K562 (cell line): ENCODE data around the gene CCNL1. TPM values are rescaled to one million over a fixed set of nuclear protein-coding genes. Genes with fewer than 3 reads are reported as not detected.
A peak's percentile ranks its signal among the peaks of the same experiment; 100 is the strongest.

Experiments
- BHLHE40 ChIP-seq: IDR thresholded peaks from 2 replicates; pipeline ENCODE4 v1.6.1; 2011; ENCODE audit warnings: low read length, improper control_type of control experiment
- C11orf30 ChIP-seq: fragments of 450-650 bp; IDR thresholded peaks from 2 replicates; pipeline ENCODE4 v1.6.1; 2016; ENCODE audit warnings: low read depth, mild to moderate bottlenecking
- GTF2E2 ChIP-seq: fragments of 200-800 bp; sonication (Bioruptor generic); IDR thresholded peaks from 2 replicates; pipeline ENCODE4 v1.6.1; 2016; ENCODE audit warnings: missing genetic modification characterization, missing compliant biosample characterization
- HDGF ChIP-seq: fragments of 450-650 bp; IDR thresholded peaks from 2 replicates; pipeline ENCODE4 v1.6.1; 2016
- KAT7 ChIP-seq: sonication (generic); formaldehyde crosslinking; IDR thresholded peaks from 2 replicates; pipeline ENCODE4 v1.8.0; 2022; ENCODE audit warnings: missing genetic modification reagents, mild to moderate bottlenecking, borderline replicate concordance
- KDM2B ChIP-seq: fragments of 250-450 bp; sonication (Bioruptor Pico); IDR thresholded peaks from 2 replicates; pipeline ENCODE4 v1.8.0; 2021; ENCODE audit warnings: mild to moderate bottlenecking, moderate library complexity
- MCM5 ChIP-seq: fragments of 450-650 bp; IDR thresholded peaks from 2 replicates; pipeline ENCODE4 v1.6.1; 2016; ENCODE audit warnings: low read depth
- NFXL1 ChIP-seq: fragments of 450-650 bp; formaldehyde crosslinking; IDR thresholded peaks from 2 replicates; pipeline ENCODE4 v1.4.0; 2021; ENCODE audit warnings: mild to moderate bottlenecking
- PHB2 ChIP-seq: fragments of 450-650 bp; IDR thresholded peaks from 2 replicates; pipeline ENCODE4 v1.6.1; 2017; ENCODE audit warnings: low read depth
- RAD21 ChIP-seq, 2 experiments: fragments of 250-450 bp in 1 of 2; fragments of 450-650 bp in 1 of 2; sonication (Bioruptor Pico) in 1 of 2; formaldehyde crosslinking in 1 of 2; IDR thresholded peaks in 1 of 2; conservative IDR thresholded peaks in 1 of 2; 2 replicates each; pipeline versions ENCODE4 v1.4.0 to v1.8.0; 2020 to 2022; ENCODE audit warnings: mild to moderate bottlenecking in 2 of 2, moderate library complexity in 1 of 2
- RBM14 ChIP-seq: fragments of 200-400 bp; formaldehyde crosslinking; IDR thresholded peaks from 2 replicates; pipeline ENCODE4 v1.6.1; 2018; ENCODE audit warnings: low read depth, mild to moderate bottlenecking, low read length, moderate library complexity, borderline replicate concordance; ENCODE audit not compliant: insufficient read depth
- SP1 ChIP-seq: sonication (generic); formaldehyde crosslinking; IDR thresholded peaks from 2 replicates; pipeline ENCODE4 v1.8.1; 2022; ENCODE audit warnings: mild to moderate bottlenecking, missing genetic modification reagents
- SRF ChIP-seq, 2 experiments: fragments of 250-450, 450-650 bp in 1 of 2; sonication (Bioruptor Pico) in 1 of 2; sonication (generic) in 1 of 2; formaldehyde crosslinking; IDR thresholded peaks; 2 replicates each; pipeline versions ENCODE4 v1.5.0 to v1.5.1; 2020 to 2022; ENCODE audit warnings: mild to moderate bottlenecking in 1 of 2, missing genetic modification reagents in 1 of 2
- TAF9B ChIP-seq: fragments of 450-650 bp; IDR thresholded peaks from 2 replicates; pipeline ENCODE4 v1.6.1; 2018; ENCODE audit warnings: mild to moderate bottlenecking; ENCODE audit not compliant: partially characterized antibody
- TARDBP ChIP-seq: fragments of 450-650 bp; IDR thresholded peaks from 2 replicates; pipeline ENCODE4 v1.6.1; 2016
- ZNF282 ChIP-seq: sonication (generic); formaldehyde crosslinking; IDR thresholded peaks from 2 replicates; pipeline ENCODE4 v1.8.1; 2023; ENCODE audit warnings: missing genetic modification reagents
- ZNF707 ChIP-seq: fragments of 250-450 bp; sonication (Bioruptor Pico); conservative IDR thresholded peaks from 2 replicates; pipeline ENCODE4 v1.8.0; 2022; ENCODE audit warnings: inconsistent platforms, mild to moderate bottlenecking, moderate library complexity
- polyA plus RNA-seq, 8 experiments: library from polyadenylated mRNA; depleted of rRNA in 4 of 8; stranded (reverse) in 5 of 8; unstranded in 3 of 8; fragments of >200 nt; fragmentation: Nextera tagmentation in 2 of 8; fragmentation: Illumina TruSeq in 1 of 8; extraction: Ambion mirVana in 2 of 8; extraction: Trizol in 1 of 8; gene quantifications; 2 replicates each; pipeline versions ENCODE4 v1.2.1 to v1.2.3, GENCODE V29; 2011 to 2014; ENCODE audit warnings: inconsistent platforms in 1 of 8, missing spikeins in 1 of 8
- total RNA-seq, 7 experiments: library from RNA; depleted of rRNA in 6 of 7; stranded (reverse); fragments of >200 nt in 6 of 7; fragmentation: Illumina TruSeq in 2 of 7; extraction: Trizol in 2 of 7; gene quantifications; 2 replicates each; pipeline versions ENCODE4 v1.2.1 to v1.2.3, GENCODE V29; 2011 to 2021; ENCODE audit warnings: low replicate concordance in 1 of 7
- TF ChIP-seq, protein P1 (sequence below), 2 experiments: fragments of 200-800 bp in 1 of 2; sonication (Bioruptor generic) in 1 of 2; sonication (generic) in 1 of 2; formaldehyde crosslinking in 1 of 2; IDR thresholded peaks in 1 of 2; conservative IDR thresholded peaks in 1 of 2; 2 replicates each; pipeline versions ENCODE4 v1.5.0 to v1.6.1; 2016 to 2020; ENCODE audit warnings: missing compliant biosample characterization in 1 of 2, missing genetic modification characterization in 1 of 2, missing genetic modification reagents in 1 of 2
- TF ChIP-seq, protein P2 (sequence below): fragments of 250-450 bp; sonication (Bioruptor Pico); IDR thresholded peaks from 2 replicates; pipeline ENCODE4 v1.8.0; 2022; ENCODE audit warnings: moderate library complexity, mild to moderate bottlenecking, inconsistent platforms

Gene CCNL1
- total and polyA plus RNA-seq, 9 of the 15 experiments (the other 6 are each of a cell fraction or from before 2014, with no cell fraction given) = 16.1 to 186 (median 132) TPM

DNA sequence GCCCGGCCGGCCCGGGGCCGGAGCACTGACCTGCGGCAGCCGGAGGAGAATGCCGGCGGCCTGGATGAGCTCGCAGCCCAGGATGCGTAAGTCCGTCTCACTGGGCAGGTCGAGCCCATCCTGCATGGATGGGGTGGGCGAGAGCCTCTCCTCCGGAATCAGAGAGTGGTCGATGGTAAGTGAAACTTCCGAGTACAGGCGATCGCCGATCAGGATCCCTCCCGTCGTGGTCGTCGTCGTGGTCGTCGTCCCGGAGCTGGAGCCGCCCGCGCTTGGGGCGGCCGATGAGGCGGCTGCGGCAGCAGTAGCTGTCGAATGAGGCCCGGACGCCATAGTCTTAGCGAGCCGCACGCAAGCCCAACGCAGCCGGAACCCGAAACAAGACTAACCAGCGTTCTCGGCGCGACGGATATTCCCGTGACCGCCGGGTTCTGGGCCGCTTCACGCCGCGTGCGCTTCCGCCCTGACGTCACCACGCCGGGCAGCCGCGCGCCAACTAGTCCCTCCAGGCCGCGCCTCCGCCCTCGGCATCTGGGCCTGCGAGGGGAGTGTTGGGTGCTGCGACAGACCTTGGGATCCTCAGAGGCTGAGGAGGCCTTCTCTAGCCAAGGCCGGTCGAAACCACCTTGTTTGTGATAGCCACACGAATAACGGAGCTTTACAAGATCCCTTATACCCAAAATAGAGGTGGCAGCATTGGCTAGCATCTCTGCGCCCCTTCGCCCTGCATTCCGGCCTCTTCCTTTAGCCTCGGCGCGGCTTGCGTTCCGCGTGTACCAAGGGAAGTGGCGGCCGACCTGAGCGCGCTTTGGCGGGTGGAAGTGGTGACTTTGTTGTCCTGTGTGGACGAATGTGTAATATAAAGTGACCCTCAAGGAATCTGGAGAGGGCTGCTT lies at the start of gene CCNL1 (continued):
- TF ChIP-seq RAD21 (CRISPR knock-in tag; conservative IDR thresholded peaks at IDR 0.05 in 1 of 2, IDR thresholded peaks at IDR 0.05 in 1 of 2) = peak in 1 of 2 experiments; percentile 25; a peak in 1 of 4 replicates
- TF ChIP-seq, protein P1, sequence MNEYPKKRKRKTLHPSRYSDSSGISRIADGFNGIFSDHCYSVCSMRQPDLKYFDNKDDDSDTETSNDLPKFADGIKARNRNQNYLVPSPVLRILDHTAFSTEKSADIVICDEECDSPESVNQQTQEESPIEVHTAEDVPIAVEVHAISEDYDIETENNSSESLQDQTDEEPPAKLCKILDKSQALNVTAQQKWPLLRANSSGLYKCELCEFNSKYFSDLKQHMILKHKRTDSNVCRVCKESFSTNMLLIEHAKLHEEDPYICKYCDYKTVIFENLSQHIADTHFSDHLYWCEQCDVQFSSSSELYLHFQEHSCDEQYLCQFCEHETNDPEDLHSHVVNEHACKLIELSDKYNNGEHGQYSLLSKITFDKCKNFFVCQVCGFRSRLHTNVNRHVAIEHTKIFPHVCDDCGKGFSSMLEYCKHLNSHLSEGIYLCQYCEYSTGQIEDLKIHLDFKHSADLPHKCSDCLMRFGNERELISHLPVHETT (CRISPR knock-in tag; conservative IDR thresholded peaks at IDR 0.05 in 1 of 2, IDR thresholded peaks at IDR 0.05 in 1 of 2) = peak in 1 of 2 experiments; percentile 89; a peak in 2 of 4 replicates
- no peak for TF ChIP-seq ZNF707 (CRISPR knock-in tag)
- peak; percentile 99 for TF ChIP-seq KAT7 (CRISPR knock-in tag)
- peak; percentile 96 for TF ChIP-seq TARDBP
- no peak for TF ChIP-seq MCM5
- TF ChIP-seq ZNF282 = no peak
- TF ChIP-seq PHB2 = no peak
- peak; percentile 99 for TF ChIP-seq TAF9B
- TF ChIP-seq NFXL1 (CRISPR knock-in tag) = no peak
- peak; percentile 98 for TF ChIP-seq SP1
- no peak for TF ChIP-seq HDGF
- TF ChIP-seq C11orf30 = peak; percentile 75
- TF ChIP-seq SRF (CRISPR knock-in tag; IDR thresholded peaks at IDR 0.05) = peak in 1 of 2 experiments; percentile 86; a peak in 2 of 4 replicates
- TF ChIP-seq BHLHE40 = peak; percentile 96
- peak; percentile 99 for TF ChIP-seq GTF2E2 (tag)
- peak; percentile 84; the same call in 1 of the 2 replicates for TF ChIP-seq RBM14
- TF ChIP-seq, protein P2, sequence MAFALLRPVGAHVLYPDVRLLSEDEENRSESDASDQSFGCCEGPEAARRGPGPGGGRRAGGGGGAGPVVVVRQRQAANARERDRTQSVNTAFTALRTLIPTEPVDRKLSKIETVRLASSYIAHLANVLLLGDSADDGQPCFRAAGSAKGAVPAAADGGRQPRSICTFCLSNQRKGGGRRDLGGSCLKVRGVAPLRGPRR (CRISPR knock-in tag) = no peak
- TF ChIP-seq KDM2B (CRISPR knock-in tag) = peak; percentile 32; the same call in 1 of the 2 replicates
